Neural cell (in vitro differentiated cells): ENCODE measurements around the gene GPR146. TPM values are rescaled to one million over a fixed set of nuclear protein-coding genes. Genes with fewer than 3 reads are reported as not detected.

Source experiments
- H2AFZ ChIP-seq: fragments of 200-600, 300-800 bp; sonication (generic), shearing (Covaris generic); 2 replicates; pipeline ENCODE4 v1.6.0; 2014; ENCODE audit warnings: low read depth, mild to moderate bottlenecking, antibody characterized with exemption, low read length, moderate library complexity
- H3F3A ChIP-seq: fragments of 200-600 bp; shearing (Covaris generic); 2 replicates; pipeline ENCODE4 v1.6.1; 2016; ENCODE audit warnings: mild to moderate bottlenecking, moderate library complexity, mixed read lengths, antibody characterized with exemption, low read length; ENCODE audit not compliant: insufficient read depth, poor library complexity, severe bottlenecking
- H3K27ac ChIP-seq: fragments of 200-600, 300-800 bp; sonication (generic), shearing (Covaris generic); 2 replicates; pipeline ENCODE4 v1.5.1; 2014; ENCODE audit warnings: mild to moderate bottlenecking, low read length, moderate library complexity
- H3K27me3 ChIP-seq: fragments of 300-800, 200-600 bp; sonication (generic), shearing (Covaris generic); 2 replicates; pipeline ENCODE4 v1.6.0; 2014; ENCODE audit warnings: mild to moderate bottlenecking, low read depth, low read length, moderate library complexity; ENCODE audit not compliant: insufficient read depth
- H3K36me3 ChIP-seq: fragments of 300-800, 200-600 bp; sonication (generic), shearing (Covaris generic); 2 replicates; pipeline ENCODE4 v1.5.1; 2014; ENCODE audit warnings: mild to moderate bottlenecking, antibody characterized with exemption, low read length, moderate library complexity; ENCODE audit not compliant: insufficient read depth
- H3K4me2 ChIP-seq: fragments of 300-800, 200-600 bp; sonication (generic), shearing (Covaris generic); 2 replicates; pipeline ENCODE4 v1.6.0; 2014; ENCODE audit warnings: mild to moderate bottlenecking, low read length
- H3K4me3 ChIP-seq: fragments of 300-800, 200-600 bp; sonication (generic), shearing (Covaris generic); 2 replicates; pipeline ENCODE4 v1.5.1; 2014; ENCODE audit warnings: mild to moderate bottlenecking, low read length, moderate library complexity
- H3K79me2 ChIP-seq: fragments of 200-600 bp; shearing (Covaris generic); replicated peaks from 2 replicates; pipeline ENCODE4 v1.6.0; 2014; ENCODE audit warnings: mild to moderate bottlenecking, low read length, moderate library complexity; ENCODE audit not compliant: insufficient read depth
- H3K9ac ChIP-seq: fragments of 300-800, 200-600 bp; sonication (generic), shearing (Covaris generic); 2 replicates; pipeline ENCODE4 v1.6.1; 2016; ENCODE audit warnings: mild to moderate bottlenecking, low read length, mixed read lengths
- H3K9me2 ChIP-seq: fragments of 200-600 bp; shearing (Covaris generic); 2 replicates; pipeline ENCODE4 v1.6.1; 2016; ENCODE audit warnings: mild to moderate bottlenecking, low read length, mixed read lengths; ENCODE audit not compliant: insufficient read depth
- H3K9me3 ChIP-seq: fragments of 200-600, 300-800 bp; sonication (generic), shearing (Covaris generic); 2 replicates; pipeline ENCODE4 v1.6.1; 2016; ENCODE audit warnings: mild to moderate bottlenecking, mixed run types, low read length, moderate library complexity, mixed read lengths
- H4K20me1 ChIP-seq: fragments of 200-600 bp; shearing (Covaris generic); 2 replicates; pipeline ENCODE4 v1.6.1; 2016; ENCODE audit warnings: mild to moderate bottlenecking, mixed run types; ENCODE audit not compliant: insufficient read depth
- CTCF ChIP-seq: fragments of 450-650 bp; IDR thresholded peaks from 2 replicates; pipeline ENCODE4 v1.5.1; 2014; ENCODE audit warnings: antibody characterized with exemption, mild to moderate bottlenecking, moderate library complexity; ENCODE audit not compliant: poor library complexity, severe bottlenecking
- EP300 ChIP-seq: fragments of 450-650 bp; conservative IDR thresholded peaks from 2 replicates; pipeline ENCODE4 v1.6.1; 2014; ENCODE audit warnings: antibody characterized with exemption, mild to moderate bottlenecking, moderate library complexity; ENCODE audit not compliant: poor library complexity, severe bottlenecking
- EZH2 ChIP-seq: fragments of 200-600, 300-800 bp; shearing (Covaris generic), sonication (generic); IDR thresholded peaks from 2 replicates; pipeline ENCODE4 v1.6.1; 2014; ENCODE audit warnings: antibody characterized with exemption, low read length, borderline replicate concordance, mild to moderate bottlenecking; ENCODE audit not compliant: insufficient read depth, poor library complexity, severe bottlenecking
- MXI1 ChIP-seq: fragments of 450-650 bp; conservative IDR thresholded peaks from 2 replicates; pipeline ENCODE4 v1.6.1; 2014; ENCODE audit warnings: antibody characterized with exemption, mild to moderate bottlenecking; ENCODE audit not compliant: poor library complexity, severe bottlenecking
- POLR2AphosphoS5 ChIP-seq: IDR thresholded peaks from 2 replicates; pipeline ENCODE4 v1.6.1; 2012
- RAD21 ChIP-seq: fragments of 450-650 bp; conservative IDR thresholded peaks from 2 replicates; pipeline ENCODE4 v1.6.1; 2014; ENCODE audit warnings: antibody characterized with exemption, mild to moderate bottlenecking, moderate library complexity
- SMC3 ChIP-seq: fragments of 450-650 bp; conservative IDR thresholded peaks from 2 replicates; pipeline ENCODE4 v1.6.1; 2014; ENCODE audit warnings: antibody characterized with exemption, mild to moderate bottlenecking, moderate library complexity; ENCODE audit not compliant: poor library complexity
- TAF1 ChIP-seq: IDR thresholded peaks from 2 replicates; pipeline ENCODE4 v1.6.1; 2012; ENCODE audit warnings: low read depth
- polyA plus RNA-seq: library from polyadenylated mRNA; depleted of rRNA; stranded (reverse); fragments of >200 nt; gene quantifications from 2 replicates; pipeline ENCODE4 v1.2.3, GENCODE V29; 2014
- TF ChIP-seq, protein P1 (sequence below): IDR thresholded peaks from 2 replicates; pipeline ENCODE4 v1.6.1; 2012; ENCODE audit warnings: borderline replicate concordance

Gene GPR146
- polyA plus RNA-seq, 1 donor from 2014 or later, result not detected

DNA sequence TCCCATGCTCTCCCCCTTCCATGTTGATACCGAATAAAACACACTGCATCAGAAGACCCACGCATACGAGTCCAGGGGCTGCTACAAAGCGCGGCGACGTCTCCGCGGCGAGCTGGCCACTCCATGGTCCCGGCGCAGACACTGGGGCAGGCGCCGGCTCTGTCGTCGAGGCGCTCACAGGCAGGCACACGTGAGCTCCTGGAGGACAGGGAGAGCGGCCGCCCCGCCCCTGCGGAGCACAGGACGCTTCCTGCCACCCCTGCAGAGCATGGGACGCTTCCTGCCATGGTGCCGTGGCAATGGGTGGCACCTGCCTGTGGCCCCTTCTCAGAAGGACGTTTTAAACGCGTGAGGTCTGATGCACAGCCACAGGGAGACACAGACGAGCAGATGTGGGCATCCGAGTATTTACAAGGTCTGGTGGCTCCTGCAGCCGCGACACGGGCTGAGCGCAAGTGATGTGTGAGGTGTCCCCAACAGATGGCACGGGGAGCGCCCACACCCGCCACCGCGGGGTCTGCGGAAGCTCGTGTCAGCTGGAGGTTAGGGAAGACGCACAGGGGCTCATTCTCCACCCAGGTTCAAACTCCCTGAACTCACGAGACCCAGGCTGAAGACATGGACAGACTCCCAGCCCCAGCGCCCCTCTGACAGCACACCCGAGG is 21.4 kb upstream of the GPR146 start:
- peaks cover 14% of the 10 kb centered on the region for H3K9me3 ChIP-seq
- H2AFZ ChIP-seq, result no peak overlapping the region
- H3K36me3 ChIP-seq, result peaks cover 23% of the 10 kb centered on the region
- H3K4me2 ChIP-seq, result no peak overlapping the region
- peaks cover 13% of the 10 kb centered on the region for H4K20me1 ChIP-seq
- no peak overlapping the region for H3K4me3 ChIP-seq
- TF ChIP-seq TAF1 (no peak), CTCF (no peak), POLR2AphosphoS5 (no peak), MXI1 (no peak), SMC3 (no peak), RAD21 (no peak), EZH2 (no peak), EP300 (no peak)
- TF ChIP-seq, protein P1, sequence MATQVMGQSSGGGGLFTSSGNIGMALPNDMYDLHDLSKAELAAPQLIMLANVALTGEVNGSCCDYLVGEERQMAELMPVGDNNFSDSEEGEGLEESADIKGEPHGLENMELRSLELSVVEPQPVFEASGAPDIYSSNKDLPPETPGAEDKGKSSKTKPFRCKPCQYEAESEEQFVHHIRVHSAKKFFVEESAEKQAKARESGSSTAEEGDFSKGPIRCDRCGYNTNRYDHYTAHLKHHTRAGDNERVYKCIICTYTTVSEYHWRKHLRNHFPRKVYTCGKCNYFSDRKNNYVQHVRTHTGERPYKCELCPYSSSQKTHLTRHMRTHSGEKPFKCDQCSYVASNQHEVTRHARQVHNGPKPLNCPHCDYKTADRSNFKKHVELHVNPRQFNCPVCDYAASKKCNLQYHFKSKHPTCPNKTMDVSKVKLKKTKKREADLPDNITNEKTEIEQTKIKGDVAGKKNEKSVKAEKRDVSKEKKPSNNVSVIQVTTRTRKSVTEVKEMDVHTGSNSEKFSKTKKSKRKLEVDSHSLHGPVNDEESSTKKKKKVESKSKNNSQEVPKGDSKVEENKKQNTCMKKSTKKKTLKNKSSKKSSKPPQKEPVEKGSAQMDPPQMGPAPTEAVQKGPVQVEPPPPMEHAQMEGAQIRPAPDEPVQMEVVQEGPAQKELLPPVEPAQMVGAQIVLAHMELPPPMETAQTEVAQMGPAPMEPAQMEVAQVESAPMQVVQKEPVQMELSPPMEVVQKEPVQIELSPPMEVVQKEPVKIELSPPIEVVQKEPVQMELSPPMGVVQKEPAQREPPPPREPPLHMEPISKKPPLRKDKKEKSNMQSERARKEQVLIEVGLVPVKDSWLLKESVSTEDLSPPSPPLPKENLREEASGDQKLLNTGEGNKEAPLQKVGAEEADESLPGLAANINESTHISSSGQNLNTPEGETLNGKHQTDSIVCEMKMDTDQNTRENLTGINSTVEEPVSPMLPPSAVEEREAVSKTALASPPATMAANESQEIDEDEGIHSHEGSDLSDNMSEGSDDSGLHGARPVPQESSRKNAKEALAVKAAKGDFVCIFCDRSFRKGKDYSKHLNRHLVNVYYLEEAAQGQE, result no peak
- no peaks in the 10 kb centered on the region for H3K27me3 ChIP-seq
- H3K27ac ChIP-seq, result no peak overlapping the region
- H3F3A ChIP-seq, result no peaks in the 10 kb centered on the region
- no peaks in the 10 kb centered on the region for H3K9me2 ChIP-seq
- peaks cover 45% of the 10 kb centered on the region for H3K79me2 ChIP-seq
- no peak overlapping the region for H3K9ac ChIP-seq

DNA sequence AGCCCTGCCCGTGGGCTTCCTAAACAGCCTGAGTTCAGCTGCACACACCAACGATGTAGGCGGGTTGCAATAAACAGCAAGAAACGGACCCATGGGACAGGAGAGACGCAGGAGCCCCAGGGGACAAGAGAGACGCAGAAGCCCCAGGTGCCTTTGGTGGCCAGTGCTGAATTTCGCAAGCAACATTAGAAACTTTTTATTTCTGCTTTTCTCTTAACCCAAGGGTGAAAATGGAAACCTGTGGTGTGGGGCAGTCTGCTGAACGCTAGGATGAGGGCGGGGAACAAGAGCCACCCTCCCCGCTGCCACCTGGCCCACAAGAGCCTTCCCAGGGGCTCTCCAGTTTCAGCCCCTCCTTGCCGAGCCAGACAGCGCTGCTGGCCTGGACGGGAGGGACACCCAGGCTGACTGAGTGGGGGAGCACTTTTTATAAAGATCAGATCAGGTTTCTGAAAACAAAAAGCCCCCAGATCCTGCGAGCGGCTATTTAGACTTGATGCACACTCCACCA is 20.0 kb upstream of the GPR146 start:
- no peak overlapping the region for H3K4me3 ChIP-seq
- no peak overlapping the region for H2AFZ ChIP-seq
- H4K20me1 ChIP-seq, result peaks cover 13% of the 10 kb centered on the region
- peaks cover 23% of the 10 kb centered on the region for H3K36me3 ChIP-seq
- H3K9me2 ChIP-seq, result no peaks in the 10 kb centered on the region
- H3F3A ChIP-seq, result no peaks in the 10 kb centered on the region
- H3K27ac ChIP-seq, result no peak overlapping the region
- peaks cover 14% of the 10 kb centered on the region for H3K9me3 ChIP-seq
- peaks cover 54% of the 10 kb centered on the region for H3K79me2 ChIP-seq
- no peaks in the 10 kb centered on the region for H3K27me3 ChIP-seq
- TF ChIP-seq MXI1, result no peak
- no peak for TF ChIP-seq SMC3
- no peak for TF ChIP-seq TAF1
- TF ChIP-seq CTCF, result no peak
- no peak for TF ChIP-seq POLR2AphosphoS5
- no peak for TF ChIP-seq RAD21
- TF ChIP-seq, protein P1, result no peak
- no peak for TF ChIP-seq EZH2
- no peak for TF ChIP-seq EP300
- H3K4me2 ChIP-seq, result no peak overlapping the region
- H3K9ac ChIP-seq, result no peak overlapping the region
